HEK293 (cell line): ENCODE data around the gene CD59.

Experiments used
- CTCF ChIA-PET: fragments of 350-600 bp; formaldehyde crosslinking; extraction: SDS; loops from one replicate; lab custom pipeline; 2021; ENCODE audit warnings: antibody characterized with exemption; lab: Yijun Ruan, JAX
- POLR2A ChIA-PET: fragments of 300-600 bp; formaldehyde crosslinking; extraction: SDS; loops from one replicate; lab custom pipeline; 2020; ENCODE audit warnings: antibody characterized with exemption, inconsistent platforms; lab: Yijun Ruan, JAX
- H3K27ac ChIP-seq: fragments of 200-500 bp; sonication (Bioruptor generic); 2 replicates; pipeline ENCODE4 v1.5.1; 2014; ENCODE audit warnings: low read depth, low read length, control low read depth, inconsistent platforms; ENCODE audit errors: extremely low read depth
- H3K36me3 ChIP-seq, 2 experiments: fragments of 200-500 bp in 1 of 2; sonication (Bioruptor generic) in 1 of 2; 1 replicate in 1 of 2; 2 replicates in 1 of 2; pipeline ENCODE4 v1.5.1; 2014 to 2017; ENCODE audit warnings: inconsistent platforms in 2 of 2, low read length in 2 of 2; ENCODE audit not compliant: control insufficient read depth in 2 of 2, insufficient read depth in 1 of 2
- H3K4me1 ChIP-seq: fragments of 200-500 bp; sonication (Bioruptor generic); 2 replicates; pipeline ENCODE4 v1.5.1; 2014; ENCODE audit warnings: mild to moderate bottlenecking, low read length, inconsistent platforms; ENCODE audit not compliant: control insufficient read depth, insufficient read depth
- H3K4me3 ChIP-seq: 2 replicates; pipeline ENCODE4 v1.5.1; 2011; ENCODE audit warnings: low read depth, mild to moderate bottlenecking, control low read depth, low read length, moderate library complexity
- H3K9me3 ChIP-seq: fragments of 200-500 bp; sonication (Bioruptor generic); 2 replicates; pipeline ENCODE4 v1.5.1; 2014; ENCODE audit warnings: low read depth, low read length, inconsistent platforms; ENCODE audit not compliant: control insufficient read depth, insufficient read depth
- FEZF1 ChIP-seq: fragments of 450-650 bp; formaldehyde crosslinking; IDR thresholded peaks from 2 replicates; pipeline ENCODE4 v1.5.1; 2016; ENCODE audit warnings: missing biosample characterization, missing genetic modification characterization
- GLIS1 ChIP-seq: fragments of 450-650 bp; formaldehyde crosslinking; IDR thresholded peaks from 2 replicates; pipeline ENCODE4 v1.5.1; 2016; ENCODE audit warnings: missing biosample characterization, missing genetic modification characterization
- HOXD13 ChIP-seq: sonication (generic); formaldehyde crosslinking; IDR thresholded peaks from 2 replicates; pipeline ENCODE4 v1.8.0; 2022; ENCODE audit warnings: missing genetic modification reagents, borderline replicate concordance
- KLF8 ChIP-seq: fragments of 450-650 bp; formaldehyde crosslinking; IDR thresholded peaks from 2 replicates; pipeline ENCODE4 v1.5.1; 2016; ENCODE audit warnings: missing biosample characterization, missing genetic modification characterization
- KLF9 ChIP-seq: fragments of 450-650 bp; formaldehyde crosslinking; IDR thresholded peaks from 2 replicates; pipeline ENCODE4 v1.5.1; 2016; ENCODE audit warnings: missing biosample characterization, missing genetic modification characterization, low read depth
- OSR2 ChIP-seq: fragments of 450-650 bp; formaldehyde crosslinking; IDR thresholded peaks from 2 replicates; pipeline ENCODE4 v1.5.1; 2016; ENCODE audit warnings: missing biosample characterization, missing genetic modification characterization
- ZBTB1 ChIP-seq: fragments of 450-650 bp; formaldehyde crosslinking; IDR thresholded peaks from 2 replicates; pipeline ENCODE4 v1.5.1; 2016; ENCODE audit warnings: missing biosample characterization, missing genetic modification characterization
- ZBTB48 ChIP-seq: fragments of 450-650 bp; formaldehyde crosslinking; IDR thresholded peaks from 2 replicates; pipeline ENCODE4 v1.5.1; 2016; ENCODE audit warnings: missing biosample characterization, missing genetic modification characterization
- ZBTB8A ChIP-seq: fragments of 450-650 bp; formaldehyde crosslinking; IDR thresholded peaks from 2 replicates; pipeline ENCODE4 v1.5.1; 2016; ENCODE audit warnings: missing biosample characterization, missing genetic modification characterization
- ZFHX2 ChIP-seq: fragments of 450-650 bp; formaldehyde crosslinking; conservative IDR thresholded peaks from 2 replicates; pipeline ENCODE4 v1.5.1; 2016; ENCODE audit warnings: missing biosample characterization, missing genetic modification characterization
- ZNF132 ChIP-seq: fragments of 450-650 bp; formaldehyde crosslinking; IDR thresholded peaks from 2 replicates; pipeline ENCODE4 v1.5.1; 2017; ENCODE audit warnings: missing biosample characterization, missing genetic modification characterization, borderline replicate concordance
- ZNF157 ChIP-seq: fragments of 450-650 bp; formaldehyde crosslinking; IDR thresholded peaks from 2 replicates; pipeline ENCODE4 v1.5.1; 2016; ENCODE audit warnings: missing biosample characterization, missing genetic modification characterization
- ZNF16 ChIP-seq: fragments of 450-650 bp; formaldehyde crosslinking; IDR thresholded peaks from 2 replicates; pipeline ENCODE4 v1.5.1; 2016; ENCODE audit warnings: low read depth, missing biosample characterization, missing genetic modification characterization
- ZNF26 ChIP-seq: fragments of 450-650 bp; formaldehyde crosslinking; IDR thresholded peaks from 2 replicates; pipeline ENCODE4 v1.5.1; 2016; ENCODE audit warnings: missing biosample characterization, missing genetic modification characterization
- ZNF324 ChIP-seq: fragments of 450-650 bp; formaldehyde crosslinking; IDR thresholded peaks from 2 replicates; pipeline ENCODE4 v1.5.1; 2016; ENCODE audit warnings: missing biosample characterization, missing genetic modification characterization
- ZNF433 ChIP-seq: fragments of 450-650 bp; formaldehyde crosslinking; IDR thresholded peaks from 2 replicates; pipeline ENCODE4 v1.5.1; 2016; ENCODE audit warnings: missing biosample characterization, missing genetic modification characterization, low read depth
- ZNF621 ChIP-seq: fragments of 450-650 bp; formaldehyde crosslinking; IDR thresholded peaks from 2 replicates; pipeline ENCODE4 v1.5.1; 2017; ENCODE audit warnings: missing biosample characterization, missing genetic modification characterization
- ZSCAN5A ChIP-seq: fragments of 450-650 bp; formaldehyde crosslinking; IDR thresholded peaks from 2 replicates; pipeline ENCODE4 v1.5.1; 2016; ENCODE audit warnings: missing biosample characterization, missing genetic modification characterization
- TF ChIP-seq, protein P1 (sequence below): IDR thresholded peaks from 2 replicates; pipeline ENCODE4 v1.6.1; 2011; ENCODE audit warnings: mild to moderate bottlenecking, low read depth, low read length, borderline replicate concordance
- TF ChIP-seq, protein P2 (sequence below): fragments of 450-650 bp; formaldehyde crosslinking; optimal IDR thresholded peaks from 2 replicates; pipeline ENCODE3; 2016; ENCODE audit warnings: missing biosample characterization, mild to moderate bottlenecking, missing genetic modification characterization
- TF ChIP-seq, protein P3 (sequence below): fragments of 450-650 bp; formaldehyde crosslinking; IDR thresholded peaks from 2 replicates; pipeline ENCODE4; 2016; ENCODE audit warnings: missing biosample characterization, missing genetic modification characterization
- TF ChIP-seq, protein P4 (sequence below): fragments of 450-650 bp; formaldehyde crosslinking; IDR thresholded peaks from 2 replicates; pipeline ENCODE4 v1.5.1; 2016; ENCODE audit warnings: missing biosample characterization, missing genetic modification characterization

CD59 gene

GRCh38 chr11:33699515-33700062 lies 36.6 kb downstream of the CD59 start:
- Histone ChIP-seq H3K27ac (no peak overlapping the region), H3K9me3 (no peaks in the 10 kb centered on the region), H3K4me1 (no peaks in the 10 kb centered on the region), H3K36me3 (no peaks in the 10 kb centered on the region), H3K4me3 (no peak overlapping the region)
- TF ChIP-seq GLIS1 (tag by site-specific recombination) (peak; percentile 60), FEZF1 (tag by site-specific recombination) (no peak), ZFHX2 (tag by site-specific recombination) (0 out of 2 replicates have a peak, but pooled peaks have one; percentile 11)
- ChIA-PET POLR2A (interaction anchor here (0.6 to 2.9 kb wide), 2 partner anchors 37 kb away, joined by 3 to 19 read pairs; partner anchors contain the start of gene CD59), CTCF (interaction anchor here (2.9 kb wide), 1 partner anchor 43 kb away, joined by 11 read pairs; no protein-coding TSS in a partner anchor)

GRCh38 chr11:33698921-33699320 lies 37.3 kb downstream of the CD59 start:
- ChIA-PET CTCF (no interaction called here), POLR2A (interaction anchor here (0.6 kb wide), 1 partner anchor 38 kb away, joined by 3 read pairs; the partner anchor contains the start of gene CD59)
- no peak overlapping the region for H3K4me3 ChIP-seq
- TF ChIP-seq ZBTB1 (tag by site-specific recombination) (no peak), OSR2 (tag by site-specific recombination) (no peak), KLF9 (tag by site-specific recombination) (no peak), ZNF16 (no peak), HOXD13 (CRISPR knock-in tag) (no peak), ZBTB8A (tag by site-specific recombination) (no peak), ZSCAN5A (tag by site-specific recombination) (no peak), ZNF132 (tag by site-specific recombination) (no peak), ZNF621 (tag by site-specific recombination) (no peak), ZNF26 (tag by site-specific recombination) (no peak), KLF8 (tag by site-specific recombination) (no peak), ZNF324 (tag by site-specific recombination) (no peak), ZNF157 (tag by site-specific recombination) (no peak), ZBTB48 (tag by site-specific recombination) (no peak), ZNF433 (no peak)
- TF ChIP-seq, protein P1, sequence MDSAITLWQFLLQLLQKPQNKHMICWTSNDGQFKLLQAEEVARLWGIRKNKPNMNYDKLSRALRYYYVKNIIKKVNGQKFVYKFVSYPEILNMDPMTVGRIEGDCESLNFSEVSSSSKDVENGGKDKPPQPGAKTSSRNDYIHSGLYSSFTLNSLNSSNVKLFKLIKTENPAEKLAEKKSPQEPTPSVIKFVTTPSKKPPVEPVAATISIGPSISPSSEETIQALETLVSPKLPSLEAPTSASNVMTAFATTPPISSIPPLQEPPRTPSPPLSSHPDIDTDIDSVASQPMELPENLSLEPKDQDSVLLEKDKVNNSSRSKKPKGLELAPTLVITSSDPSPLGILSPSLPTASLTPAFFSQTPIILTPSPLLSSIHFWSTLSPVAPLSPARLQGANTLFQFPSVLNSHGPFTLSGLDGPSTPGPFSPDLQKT = no peak
- TF ChIP-seq, protein P2, sequence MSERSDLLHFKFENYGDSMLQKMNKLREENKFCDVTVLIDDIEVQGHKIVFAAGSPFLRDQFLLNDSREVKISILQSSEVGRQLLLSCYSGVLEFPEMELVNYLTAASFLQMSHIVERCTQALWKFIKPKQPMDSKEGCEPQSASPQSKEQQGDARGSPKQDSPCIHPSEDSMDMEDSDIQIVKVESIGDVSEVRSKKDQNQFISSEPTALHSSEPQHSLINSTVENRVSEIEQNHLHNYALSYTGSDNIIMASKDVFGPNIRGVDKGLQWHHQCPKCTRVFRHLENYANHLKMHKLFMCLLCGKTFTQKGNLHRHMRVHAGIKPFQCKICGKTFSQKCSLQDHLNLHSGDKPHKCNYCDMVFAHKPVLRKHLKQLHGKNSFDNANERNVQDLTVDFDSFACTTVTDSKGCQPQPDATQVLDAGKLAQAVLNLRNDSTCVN (tag by site-specific recombination) = no peak
- TF ChIP-seq, protein P3, sequence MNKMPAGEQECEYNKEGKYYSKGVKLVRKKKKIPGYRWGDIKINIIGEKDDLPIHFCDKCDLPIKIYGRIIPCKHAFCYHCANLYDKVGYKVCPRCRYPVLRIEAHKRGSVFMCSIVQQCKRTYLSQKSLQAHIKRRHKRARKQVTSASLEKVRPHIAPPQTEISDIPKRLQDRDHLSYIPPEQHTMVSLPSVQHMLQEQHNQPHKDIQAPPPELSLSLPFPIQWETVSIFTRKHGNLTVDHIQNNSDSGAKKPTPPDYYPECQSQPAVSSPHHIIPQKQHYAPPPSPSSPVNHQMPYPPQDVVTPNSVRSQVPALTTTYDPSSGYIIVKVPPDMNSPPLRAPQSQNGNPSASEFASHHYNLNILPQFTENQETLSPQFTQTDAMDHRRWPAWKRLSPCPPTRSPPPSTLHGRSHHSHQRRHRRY = no peak
- TF ChIP-seq, protein P4, sequence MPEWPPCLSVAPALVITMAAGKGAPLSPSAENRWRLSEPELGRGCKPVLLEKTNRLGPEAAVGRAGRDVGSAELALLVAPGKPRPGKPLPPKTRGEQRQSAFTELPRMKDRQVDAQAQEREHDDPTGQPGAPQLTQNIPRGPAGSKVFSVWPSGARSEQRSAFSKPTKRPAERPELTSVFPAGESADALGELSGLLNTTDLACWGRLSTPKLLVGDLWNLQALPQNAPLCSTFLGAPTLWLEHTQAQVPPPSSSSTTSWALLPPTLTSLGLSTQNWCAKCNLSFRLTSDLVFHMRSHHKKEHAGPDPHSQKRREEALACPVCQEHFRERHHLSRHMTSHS (tag by site-specific recombination) = no peak
- H3K4me1 ChIP-seq = no peaks in the 10 kb centered on the region
- no peaks in the 10 kb centered on the region for H3K36me3 ChIP-seq
- H3K27ac ChIP-seq = no peak overlapping the region
- H3K9me3 ChIP-seq = no peaks in the 10 kb centered on the region
